Stimulated activated CD8-positive, alpha-beta memory T cell treated with anti-CD3 and anti-CD28 coated beads, Interleukin-2, amount 100 ng/mL, for 1 hour (primary cell): ENCODE measurements around the gene ALG3.

Experiments used
- DNase-seq, 2 donors: peaks; one replicate each; pipeline ENCODE4 v3.0.0-alpha.2; 2020; ENCODE audit warnings: low read depth in 2 of 2

Gene ALG3

DNA sequence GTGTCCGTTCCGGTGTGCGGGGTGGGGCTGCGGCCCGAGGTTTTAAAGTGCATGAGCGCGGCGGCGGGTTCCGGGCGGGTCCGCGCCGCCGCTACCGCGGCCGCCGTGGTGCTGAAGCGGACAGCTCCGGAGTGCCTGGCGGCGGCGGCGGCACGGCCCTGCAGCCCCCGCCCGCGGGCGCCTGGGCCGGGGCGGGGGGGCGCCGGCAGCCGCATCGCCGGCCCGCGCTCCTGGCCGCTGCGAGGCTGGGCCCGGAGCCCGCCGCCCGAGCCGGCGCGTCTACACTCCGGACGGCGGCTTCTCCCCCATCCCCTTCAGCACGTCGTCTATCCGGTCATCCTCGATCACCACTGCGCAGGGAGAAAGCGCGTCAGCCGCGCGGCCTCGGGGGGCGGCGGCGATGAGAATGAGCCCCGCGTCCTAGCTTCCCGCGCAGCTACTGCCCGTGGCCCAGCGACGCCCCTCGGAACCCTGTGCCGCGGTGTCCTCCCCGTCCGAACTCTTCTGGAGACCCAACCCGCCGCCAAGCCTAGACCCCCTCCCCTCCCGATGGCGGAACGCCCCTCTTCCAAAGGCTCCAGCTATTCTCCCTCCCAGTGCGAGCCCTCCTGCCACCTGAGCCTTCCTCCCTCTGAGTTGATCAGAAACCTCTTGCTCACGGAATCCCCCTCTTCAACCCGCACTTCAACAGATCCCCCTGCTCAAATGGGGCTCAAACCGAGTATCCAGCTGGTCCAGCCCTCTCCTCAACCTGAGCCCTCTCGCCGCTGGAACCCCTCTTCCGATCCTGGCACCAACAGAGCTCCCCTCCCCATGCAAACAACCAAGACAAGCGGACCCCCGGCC, 11.3 kb upstream of the ALG3 start:
- DNase-seq = peak in 1 of 2 donors; percentile 17

DNA sequence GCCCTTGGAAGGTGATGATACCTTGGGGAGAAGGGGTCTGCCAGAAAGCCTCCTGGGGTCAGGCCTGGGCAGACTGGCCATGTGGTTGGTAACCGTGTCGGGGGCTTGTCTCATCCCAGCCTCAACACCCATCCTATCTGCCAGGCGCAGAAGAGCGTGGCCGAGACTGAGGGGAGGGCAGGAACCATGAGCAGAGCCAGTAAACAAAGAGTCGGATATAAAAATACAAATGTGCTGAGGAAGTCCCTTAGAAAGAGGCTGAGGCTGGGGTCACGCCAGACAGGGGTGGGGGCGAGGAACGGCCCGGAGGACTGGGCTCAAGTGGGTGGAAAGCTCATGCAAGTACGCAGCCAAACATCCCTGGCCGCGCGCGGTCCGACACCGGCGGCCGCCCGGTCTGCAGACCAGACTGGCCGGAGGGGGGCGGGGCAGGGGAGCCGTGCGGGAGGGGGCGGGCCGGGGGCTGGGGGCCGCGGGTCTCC, 10.7 kb upstream of the ALG3 start:
- no peak for DNase-seq

DNA sequence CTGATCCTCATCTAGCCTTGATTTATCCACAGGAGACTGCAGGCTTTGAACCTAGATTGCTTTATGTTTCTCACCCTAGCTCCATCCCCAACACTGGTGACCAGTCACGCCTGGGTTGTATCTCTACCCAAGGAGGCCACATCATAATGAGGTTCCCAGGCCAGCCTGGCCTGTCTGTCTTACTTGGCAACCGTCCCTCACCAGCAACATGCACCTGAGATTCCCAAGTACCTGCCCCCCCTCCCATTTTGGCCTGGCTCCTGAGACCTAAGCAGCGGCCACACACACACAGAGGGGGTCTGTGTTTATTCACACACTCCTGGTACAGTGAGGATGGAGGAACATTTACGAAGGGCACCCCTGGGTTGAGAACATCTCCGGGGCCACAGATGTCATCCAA, 10.2 kb upstream of the ALG3 start:
- DNase-seq = no peak

DNA sequence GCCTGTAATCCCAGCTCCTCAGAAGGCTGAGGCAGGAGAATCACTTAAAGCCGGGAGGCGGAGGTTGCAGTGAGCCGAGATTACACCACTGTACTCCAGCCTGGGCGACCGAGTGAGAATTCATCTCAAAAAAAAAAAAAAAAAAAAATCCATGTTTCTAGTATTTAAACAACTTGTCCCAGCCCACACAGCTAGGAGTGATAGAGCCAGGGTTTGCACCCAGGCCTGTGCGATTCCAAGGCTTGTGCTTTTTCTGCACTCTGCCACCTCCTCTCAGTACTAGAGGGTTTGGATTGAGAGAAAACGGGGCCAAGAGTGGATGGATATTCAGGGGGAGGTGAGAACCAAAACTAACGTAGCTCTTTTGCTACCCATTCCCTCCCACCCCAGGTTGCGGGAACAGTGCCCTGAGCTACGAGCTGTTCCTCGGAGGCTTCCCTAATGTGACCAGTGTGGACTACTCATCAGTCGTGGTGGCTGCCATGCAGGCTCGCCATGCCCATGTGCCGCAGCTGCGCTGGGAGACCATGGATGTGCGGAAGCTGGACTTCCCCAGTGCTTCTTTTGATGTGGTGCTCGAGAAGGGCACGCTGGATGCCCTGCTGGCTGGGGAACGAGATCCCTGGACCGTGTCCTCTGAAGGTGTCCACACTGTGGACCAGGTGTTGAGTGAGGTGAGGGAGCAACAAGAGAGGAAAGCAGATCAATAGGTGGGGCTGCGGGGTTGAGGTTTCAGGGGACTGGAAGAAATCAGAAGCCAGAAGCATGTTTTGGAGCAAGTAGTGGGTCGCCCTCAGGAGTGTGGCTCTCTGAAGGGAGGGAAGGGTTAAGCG, 8.5 kb upstream of the ALG3 start:
- no peak for DNase-seq

GRCh38 chr3:184255291-184256039, 6.7 kb upstream of the ALG3 start:
- DNase-seq = no peak

DNA sequence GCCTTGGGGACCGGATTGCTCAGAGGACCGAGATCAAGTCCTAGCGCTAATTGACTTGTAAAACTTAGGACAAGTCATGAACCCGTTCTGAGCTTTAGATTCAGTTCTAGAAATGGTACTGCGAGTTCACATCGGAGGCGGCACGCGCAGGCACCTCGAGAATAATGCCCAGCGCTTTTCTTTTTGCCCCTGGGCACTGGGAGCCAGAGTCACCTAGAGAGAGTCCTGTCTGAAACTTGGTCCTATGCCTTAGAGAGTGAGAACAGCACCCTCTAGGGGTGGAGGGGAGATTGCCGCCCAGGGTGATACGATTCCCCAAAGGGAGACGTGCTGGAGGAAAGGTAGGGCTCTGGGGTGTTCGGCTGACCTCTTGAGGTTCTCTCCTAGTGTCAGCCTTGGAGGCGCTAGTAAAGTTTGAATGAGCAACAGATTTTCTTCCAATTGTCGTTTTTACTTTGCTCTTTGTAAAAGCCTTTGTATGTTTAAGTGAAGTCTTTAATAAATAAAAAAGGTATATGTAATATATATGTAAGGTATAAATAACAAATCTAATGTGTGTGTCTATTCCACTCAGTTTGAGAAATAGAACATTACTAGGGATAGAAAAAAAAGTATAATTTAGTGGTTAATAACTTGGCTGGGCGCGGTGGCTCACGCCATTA, 1.5 kb upstream of the ALG3 start:
- DNase-seq = peak; percentile 77 to 78

GRCh38 chr3:184249412-184250166, 827 bp upstream of the ALG3 start, which contains the start of gene EEF1AKMT4:
TSS of gene EEF1AKMT4 (plus strand) at chr3:184249672. CDS start at chr3:184249695, 23 bp downstream.
- DNase-seq = peak; percentile 86 to 92

DNA sequence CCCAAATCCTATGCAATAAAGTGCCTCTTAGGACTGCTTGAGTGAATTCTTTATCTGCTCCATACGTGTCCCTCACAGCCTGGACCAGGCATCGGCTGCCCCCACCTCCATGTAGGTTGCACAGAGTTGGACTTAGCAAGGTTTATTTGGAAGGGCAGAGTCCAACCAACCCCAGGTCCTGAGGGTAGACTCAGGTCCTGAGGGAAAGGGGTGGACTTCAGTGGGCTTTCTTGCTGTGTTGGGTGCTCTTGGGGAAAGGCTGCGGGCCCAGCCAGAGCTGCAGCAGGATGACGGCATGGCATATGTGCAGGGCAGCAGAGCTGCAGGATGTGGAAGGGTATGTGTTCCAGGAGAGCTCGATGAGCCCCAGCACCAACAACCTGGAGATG, 6.5 kb downstream of the ALG3 start:
- no peak for DNase-seq

- no peak for DNase-seq
Observed at GRCh38 chr3:184241447-184242296, 7.1 kb downstream of the ALG3 start.

DNA sequence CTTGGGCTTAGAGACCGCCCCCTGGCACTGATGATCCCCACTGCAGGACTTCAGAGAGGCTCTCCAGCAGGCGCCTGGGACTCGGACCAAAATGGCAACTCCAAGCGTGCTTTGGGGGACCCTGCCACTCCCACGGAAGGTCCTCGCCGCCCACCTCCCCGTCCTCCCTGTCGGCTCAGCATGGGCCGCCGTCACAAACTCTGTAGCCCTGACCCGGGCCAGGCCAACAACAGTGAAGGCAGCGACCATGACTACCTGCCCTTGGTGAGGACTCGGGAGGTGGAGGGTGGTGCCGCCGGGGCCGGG, 7.7 kb downstream of the ALG3 start:
- DNase-seq = no peak

GRCh38 chr3:184240384-184241140, 8.2 kb downstream of the ALG3 start:
- no peak for DNase-seq

DNA sequence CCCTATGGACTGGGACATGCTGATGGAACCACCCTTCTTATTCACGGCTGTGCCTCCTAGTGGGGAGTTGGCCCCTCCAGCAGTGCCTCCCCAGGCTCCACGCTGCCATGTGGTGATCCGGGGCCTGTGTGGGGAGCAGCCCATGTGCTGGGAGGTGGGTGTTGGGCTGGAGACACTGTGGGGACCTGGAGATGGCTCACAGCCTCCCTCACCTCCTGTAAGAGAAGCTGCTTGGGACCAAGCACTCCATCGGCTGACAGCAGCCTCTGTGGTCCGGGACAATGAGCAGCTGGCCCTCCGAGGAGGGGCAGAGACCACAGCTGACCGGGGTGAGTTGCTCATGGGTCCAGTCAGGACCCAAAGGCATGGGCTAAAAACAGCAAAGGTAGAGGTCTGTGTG, 9.1 kb downstream of the ALG3 start:
- DNase-seq = no peak

GRCh38 chr3:184239221-184239620, 9.5 kb downstream of the ALG3 start:
- DNase-seq = no peak

GRCh38 chr3:184238246-184238818, 10.4 kb downstream of the ALG3 start:
- DNase-seq = no peak

DNA sequence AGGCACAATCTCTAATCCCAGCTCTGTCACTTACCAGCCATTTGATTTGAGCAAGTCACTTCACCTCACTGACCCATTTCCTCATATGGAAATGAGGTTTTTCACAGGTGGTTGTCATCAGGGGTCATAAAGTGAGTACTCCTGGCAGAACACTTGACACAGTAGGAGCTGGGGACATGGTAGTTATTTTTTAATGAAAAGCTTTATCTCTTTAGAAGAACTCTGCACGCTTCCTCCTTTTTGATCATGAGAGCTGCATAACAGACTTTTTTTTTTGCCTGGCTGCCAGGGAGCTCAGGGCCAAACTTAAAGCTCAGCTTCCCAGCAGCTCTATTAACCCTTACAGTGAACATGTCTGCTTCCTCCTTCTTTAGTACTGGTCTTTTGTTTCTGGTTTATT, 11.0 kb downstream of the ALG3 start:
- DNase-seq = no peak

DNA sequence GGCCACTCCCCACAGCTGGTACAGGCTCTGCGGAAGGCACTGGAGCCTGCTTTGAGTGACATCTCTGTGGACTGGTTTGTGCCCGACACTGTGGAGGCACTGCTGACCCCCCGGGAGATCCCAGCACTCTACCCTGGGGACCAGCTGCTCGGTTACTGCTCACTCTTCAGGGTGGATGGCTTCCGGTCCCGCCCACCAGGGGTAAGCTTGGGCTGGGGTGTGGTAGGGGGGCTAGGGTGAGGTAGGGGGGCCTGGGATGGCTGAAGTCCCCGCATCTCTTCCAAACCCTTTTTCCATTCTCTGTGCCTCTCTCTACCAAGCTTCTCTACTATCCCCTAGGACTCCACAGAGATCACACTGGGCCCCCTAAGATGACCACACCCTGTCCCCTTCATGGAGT, 11.6 kb downstream of the ALG3 start:
- DNase-seq = no peak

GRCh38 chr3:184236636-184237035, 12.1 kb downstream of the ALG3 start:
- no peak for DNase-seq

- DNase-seq = no peak
Observed at GRCh38 chr3:184236033-184236410, 12.7 kb downstream of the ALG3 start.
